GM19395 (cell line): Measurements from ENCODE around the gene CCDC40.
"Not testable (repeated sequence)": the region's sequence is repeated elsewhere in the genome, so short reads cannot be mapped to it uniquely, and the experiment has no call there.

ENCODE experiments used
- ATAC-seq: cut with Tn5 transposase; IDR thresholded peaks from one replicate; pipeline ENCODE4 v1.9.1; 2021; ENCODE audit warnings: mild to moderate bottlenecking, moderate library complexity; ENCODE audit not compliant: unreplicated experiment

CCDC40 gene

DNA sequence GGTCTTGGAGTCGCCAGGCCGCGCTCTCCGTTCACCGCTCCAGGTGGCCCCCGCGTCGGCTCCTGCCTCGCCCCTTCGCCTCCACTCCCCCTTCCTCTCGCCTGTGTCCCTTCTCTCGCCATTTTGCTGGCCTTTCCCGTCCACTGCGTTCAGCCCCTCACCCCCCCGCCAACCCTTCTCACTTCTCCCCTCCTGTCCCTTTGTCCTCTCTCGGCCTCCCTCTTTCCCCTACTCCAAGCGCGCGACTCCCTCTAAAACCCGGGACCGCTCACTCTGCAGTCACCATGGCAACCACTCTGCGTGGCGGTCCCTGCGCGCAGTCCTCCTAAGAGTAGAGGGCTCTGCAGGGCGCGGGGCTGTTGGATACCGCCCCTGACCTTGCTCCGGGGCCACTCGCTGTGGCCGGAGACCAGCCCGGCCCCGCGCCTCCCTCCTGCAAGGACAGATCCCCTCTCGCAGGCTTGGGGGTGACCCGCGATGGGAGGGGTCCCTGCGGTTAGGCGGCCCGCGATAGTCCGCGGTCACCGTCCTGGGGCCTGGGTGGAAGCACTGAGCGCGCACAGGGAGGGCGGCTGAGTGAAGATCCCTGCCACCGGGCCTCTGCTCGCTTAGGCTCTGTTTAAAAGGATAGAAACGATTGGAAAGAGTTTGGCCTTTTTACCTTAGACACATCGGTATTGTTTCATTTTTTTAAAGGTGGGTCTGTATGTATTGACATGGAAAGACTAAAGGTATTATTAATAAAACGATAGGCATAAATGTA is 454 bp downstream of the CCDC40 start:
- ATAC-seq = no peak

DNA sequence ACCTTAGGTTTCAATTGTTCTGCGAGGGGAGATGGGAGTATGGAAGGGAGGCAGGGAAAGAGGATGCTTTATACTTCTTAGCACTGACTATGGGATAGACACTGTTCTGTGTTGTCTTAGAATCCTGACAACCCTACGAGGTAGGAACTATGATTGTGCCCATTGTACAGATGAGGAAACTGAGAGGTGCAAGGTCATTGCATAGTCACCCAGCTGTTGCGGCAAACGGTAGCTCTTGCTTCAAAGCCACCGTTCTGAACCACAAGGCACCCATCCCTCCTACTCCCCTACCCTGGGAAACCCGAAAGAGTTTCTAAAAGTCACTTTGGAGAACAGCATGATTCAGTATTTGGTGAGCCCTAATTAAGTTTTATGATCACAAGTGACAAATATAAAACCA is 7.5 kb downstream of the CCDC40 start:
- ATAC-seq = no peak

DNA sequence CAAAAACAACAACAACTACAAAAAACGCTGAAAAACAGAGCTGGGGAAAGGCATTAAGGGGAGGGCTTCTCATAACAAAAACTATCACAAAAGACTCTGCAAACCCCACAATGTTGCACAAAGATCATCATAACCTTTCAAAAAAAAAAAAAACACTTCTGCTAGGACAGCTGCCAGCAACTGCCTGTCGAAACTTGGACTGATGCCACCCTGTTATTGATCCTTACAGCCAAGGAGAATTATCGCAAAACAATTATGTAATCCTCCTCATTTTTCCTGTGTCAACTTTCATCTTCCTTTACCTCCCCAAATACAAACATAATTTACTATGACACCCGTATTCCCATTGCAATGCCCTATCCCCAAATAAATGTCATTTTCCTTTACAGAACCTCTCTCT is 9.3 kb downstream of the CCDC40 start:
- no peak for ATAC-seq

DNA sequence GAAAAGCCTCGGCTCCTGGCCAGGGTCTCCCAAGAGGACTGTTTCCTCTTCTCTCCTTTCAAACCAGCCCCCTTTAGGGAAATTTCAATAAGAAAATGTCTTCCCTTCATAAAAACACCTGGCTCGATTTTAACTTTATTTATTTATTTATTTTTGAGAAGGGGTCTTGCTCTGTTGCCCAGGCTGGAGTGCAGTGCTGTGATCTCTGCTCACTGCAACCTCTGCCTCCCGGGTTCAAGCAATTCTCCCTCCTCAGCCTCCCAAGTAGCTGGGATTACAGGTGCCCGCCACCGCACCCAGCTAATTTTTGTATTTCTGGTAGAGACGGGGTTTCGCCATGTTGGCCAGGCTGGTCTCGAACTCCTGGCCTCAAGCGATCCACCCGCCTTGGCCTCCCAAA is 10.3 kb downstream of the CCDC40 start:
- not testable (repeated sequence) for ATAC-seq

DNA sequence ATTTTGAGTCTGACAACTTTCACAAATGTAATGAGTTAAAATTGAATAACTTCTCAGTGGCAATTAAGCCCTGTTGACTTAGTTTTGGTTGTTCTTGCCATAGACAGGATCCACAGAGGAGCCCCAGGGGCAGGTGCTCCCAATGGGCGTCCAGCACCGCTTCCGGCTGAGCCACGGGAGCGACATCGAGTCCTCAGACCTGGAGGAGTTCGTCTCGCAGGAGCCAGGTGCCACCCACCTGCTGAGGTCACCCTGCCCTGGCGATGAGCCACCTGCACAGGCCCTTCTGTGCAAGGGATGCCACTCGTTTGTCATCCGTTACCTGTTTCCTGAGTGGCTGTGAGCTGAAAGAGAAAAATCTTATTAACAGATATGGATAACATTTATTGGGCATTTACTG is 10.7 kb downstream of the CCDC40 start:
- no peak for ATAC-seq

DNA sequence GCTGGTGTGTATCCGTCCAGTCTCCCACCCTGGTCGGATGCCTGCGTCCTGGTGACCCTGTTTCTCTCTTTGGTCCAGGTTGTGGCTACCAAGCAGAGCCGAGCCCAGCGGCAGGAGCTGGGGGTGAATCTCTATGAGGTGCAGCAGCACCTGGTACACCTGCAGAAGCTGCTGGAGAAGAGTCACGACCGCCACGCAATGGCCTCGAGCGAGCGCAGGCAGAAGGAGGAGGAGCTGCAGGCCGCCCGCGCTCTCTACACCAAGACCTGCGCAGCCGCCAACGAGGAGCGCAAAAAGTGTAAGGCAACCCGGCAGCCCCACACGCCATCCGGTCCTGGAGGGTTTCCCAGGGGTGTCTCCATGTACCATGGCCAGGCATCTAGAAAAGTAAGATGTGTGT is 13.5 kb downstream of the CCDC40 start:
- ATAC-seq = no peak

DNA sequence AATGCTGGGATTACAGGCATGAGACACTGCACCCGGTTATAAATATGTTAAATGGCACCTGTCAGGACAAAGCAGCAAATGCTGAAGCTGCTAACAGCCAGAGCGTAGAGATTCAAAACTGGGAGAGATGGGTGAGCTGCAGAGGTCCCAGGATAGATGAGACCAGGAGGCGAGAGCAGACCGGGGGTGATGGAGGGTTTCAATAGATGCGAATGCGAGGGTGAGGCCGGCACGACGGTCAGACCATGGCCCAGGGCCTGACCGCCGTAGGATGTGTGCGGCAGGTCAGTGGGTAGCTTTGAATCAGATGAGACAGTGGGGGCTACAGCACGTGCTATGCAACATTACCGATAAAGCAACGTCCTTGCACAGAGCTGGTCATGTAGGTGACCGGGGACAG is 14.3 kb downstream of the CCDC40 start:
- no peak for ATAC-seq

DNA sequence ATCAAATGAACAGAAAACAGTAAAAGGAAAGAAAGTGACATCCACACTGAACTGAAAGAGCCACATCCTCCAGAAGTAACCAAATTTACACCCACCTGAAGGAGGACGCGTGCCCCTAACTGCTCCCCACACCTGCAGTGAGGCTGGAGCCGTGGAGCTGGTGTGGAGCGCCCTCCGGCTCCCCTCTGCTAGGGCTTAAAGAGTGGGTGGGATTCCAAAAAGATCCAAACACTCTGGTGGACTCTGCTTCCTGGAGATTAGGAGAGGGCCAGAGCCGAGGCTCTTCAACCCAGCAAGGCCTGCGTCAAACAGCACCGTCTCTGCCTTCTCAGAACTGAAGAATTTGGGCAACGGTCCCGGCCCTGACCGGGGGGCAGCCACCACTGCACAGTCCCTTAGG is 15.2 kb downstream of the CCDC40 start:
- ATAC-seq = no peak

DNA sequence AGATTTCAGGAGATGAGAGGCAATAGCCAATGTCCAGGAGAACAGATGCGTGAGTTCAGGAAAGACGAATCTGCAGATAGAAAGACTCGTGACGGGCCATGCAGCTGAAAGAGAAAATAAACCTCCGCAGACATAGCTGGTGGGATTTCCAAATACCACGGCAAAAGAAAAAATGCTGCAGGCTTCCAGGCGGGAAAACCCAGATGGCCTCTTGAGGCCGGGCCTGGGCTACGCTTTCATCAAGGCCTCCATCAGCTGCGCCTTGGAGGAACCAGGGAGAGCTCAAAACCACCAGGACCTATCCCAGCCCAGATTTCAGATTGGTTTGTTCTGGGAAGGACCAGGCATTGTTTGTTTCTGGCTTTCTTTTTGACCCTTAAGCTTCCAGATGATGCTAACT is 16.7 kb downstream of the CCDC40 start:
- ATAC-seq = no peak

DNA sequence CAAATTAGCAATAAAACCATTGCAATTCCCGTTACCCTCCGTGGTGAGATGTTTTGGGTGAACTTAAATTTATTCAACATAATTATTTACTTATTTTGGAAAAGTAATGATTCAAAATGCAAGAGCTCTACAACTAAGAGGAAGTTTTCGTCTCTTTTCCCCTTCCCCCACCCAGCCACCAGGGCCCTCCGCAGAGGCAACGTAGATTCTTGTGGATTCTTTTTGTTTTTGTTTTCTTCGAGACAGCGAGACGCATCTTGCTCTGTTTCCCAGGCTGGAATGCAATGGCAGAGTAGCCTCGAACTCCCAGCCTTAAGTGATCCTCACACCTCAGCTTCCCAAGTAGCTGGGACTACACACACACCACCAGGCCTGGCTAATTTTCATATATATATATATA is 19.2 kb downstream of the CCDC40 start:
- ATAC-seq = no peak

DNA sequence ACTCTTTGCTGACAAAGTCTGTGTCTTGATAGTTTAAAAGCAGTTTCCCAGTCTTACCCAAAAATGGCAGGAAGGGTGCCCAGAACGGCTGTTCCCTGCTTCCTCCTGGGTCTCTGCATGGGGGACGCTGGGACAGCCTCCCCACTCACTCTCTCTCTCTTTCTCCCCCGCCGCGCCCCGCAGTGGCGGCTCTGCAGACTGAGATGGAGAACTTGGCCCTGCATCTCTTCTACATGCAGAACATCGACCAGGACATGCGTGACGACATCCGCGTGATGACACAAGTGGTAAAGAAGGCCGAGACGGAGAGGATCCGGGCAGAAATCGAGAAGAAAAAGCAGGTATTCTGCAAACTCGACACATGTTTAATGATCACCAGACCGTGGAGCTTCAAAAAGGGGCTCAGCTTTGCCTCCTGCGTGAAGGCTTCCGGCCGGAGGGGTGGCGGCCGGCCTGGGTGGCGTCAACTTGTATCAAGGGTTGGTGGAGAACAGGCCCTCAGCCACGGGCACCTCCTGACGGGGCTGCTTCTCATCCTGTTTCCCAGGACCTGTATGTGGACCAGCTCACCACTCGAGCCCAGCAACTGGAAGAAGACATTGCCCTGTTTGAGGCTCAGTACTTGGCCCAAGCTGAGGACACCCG is 22.0 kb downstream of the CCDC40 start:
- ATAC-seq = no peak

DNA sequence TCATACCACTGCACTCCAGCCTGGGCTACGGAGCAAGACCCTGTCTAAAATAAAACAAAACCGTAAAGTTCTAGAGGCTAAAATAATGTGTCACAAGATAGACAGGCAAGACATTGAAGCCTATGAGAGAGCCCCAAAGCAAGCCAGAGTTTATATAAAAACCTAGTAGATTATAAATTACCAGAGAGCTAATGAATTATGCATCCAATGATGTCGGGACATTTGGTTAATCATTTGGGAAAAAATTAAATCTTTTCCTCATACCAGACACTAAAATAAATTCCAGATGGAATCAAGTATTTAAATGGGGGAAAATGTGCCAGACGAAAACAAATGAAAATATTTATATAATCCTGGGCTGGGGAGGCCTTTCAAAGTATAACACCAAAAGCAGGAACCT is 24.2 kb downstream of the CCDC40 start:
- ATAC-seq = no peak

DNA sequence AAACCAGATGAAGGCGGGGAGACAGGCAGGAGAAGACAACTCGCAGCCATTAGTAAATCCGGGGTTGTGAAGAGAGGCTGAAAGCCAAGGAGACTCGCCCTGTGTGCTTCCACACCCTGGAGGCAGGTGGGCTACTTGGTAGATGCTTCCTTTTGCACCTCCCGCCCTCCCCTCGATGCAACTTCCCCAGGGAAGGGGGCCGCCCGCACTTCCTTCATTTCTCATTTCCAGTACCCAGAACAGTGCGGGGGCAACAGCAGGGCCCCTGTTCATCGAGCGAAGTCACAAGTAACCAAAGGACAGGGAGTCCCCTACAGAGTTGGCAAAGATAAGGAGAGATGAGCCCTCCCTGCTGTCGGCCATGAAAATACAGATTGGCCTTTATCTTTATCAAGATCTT is 25.0 kb downstream of the CCDC40 start:
- no peak for ATAC-seq

DNA sequence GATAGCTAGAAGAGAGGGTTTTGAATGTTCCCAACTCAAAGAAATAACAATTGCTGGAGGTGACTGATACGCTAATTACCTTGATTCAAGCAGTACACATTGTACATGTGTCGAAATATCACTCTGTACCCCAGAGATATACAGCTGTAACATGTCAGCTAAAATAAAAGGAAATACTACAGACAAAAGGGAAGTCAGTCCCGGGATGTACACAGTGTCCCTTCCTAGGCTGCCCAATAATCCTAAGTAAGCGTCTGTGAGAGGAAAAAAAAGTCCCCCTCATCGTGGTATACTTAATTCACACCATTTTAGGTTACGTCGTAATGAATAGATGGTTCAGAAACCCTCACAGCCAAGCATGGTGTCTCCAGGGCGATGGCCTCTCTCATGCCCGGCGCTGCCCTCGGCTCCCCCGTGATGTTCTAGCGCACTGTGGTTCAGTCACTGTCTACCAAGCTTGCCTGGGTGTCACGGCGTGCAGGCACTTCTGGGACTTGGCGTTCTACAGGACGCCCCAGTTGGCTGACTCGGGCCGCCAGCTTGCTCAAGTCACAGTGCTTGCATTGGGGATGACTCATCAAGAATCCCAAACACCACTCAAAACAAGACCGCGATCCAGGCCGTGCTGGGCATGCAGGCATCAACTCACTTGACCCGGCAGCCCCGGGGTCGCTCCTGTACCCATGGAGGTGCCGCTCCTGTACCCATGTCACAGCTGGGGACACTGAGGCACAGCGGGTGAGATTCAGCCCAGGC is 27.6 kb downstream of the CCDC40 start:
- no peak for ATAC-seq

DNA sequence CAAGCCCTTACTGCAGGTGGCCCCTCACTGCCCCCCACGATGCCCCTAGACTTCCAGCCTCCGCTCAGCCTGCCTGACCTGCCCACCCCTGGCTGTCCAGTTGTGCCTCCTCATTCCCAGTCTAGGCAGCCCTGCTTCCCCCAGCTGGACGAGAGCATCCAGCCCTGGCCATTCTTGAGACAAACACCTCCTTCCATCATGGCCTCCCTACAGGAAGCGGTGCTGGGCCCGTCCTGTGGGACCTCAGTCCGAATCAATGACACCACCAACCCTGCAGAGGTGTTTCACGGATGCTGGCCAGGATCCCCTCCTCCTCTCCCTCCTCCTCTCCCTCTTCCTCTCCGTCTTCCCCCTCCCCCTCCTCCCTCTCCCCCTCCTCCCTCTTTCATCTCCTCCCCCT is 28.3 kb downstream of the CCDC40 start:
- ATAC-seq = no peak

DNA sequence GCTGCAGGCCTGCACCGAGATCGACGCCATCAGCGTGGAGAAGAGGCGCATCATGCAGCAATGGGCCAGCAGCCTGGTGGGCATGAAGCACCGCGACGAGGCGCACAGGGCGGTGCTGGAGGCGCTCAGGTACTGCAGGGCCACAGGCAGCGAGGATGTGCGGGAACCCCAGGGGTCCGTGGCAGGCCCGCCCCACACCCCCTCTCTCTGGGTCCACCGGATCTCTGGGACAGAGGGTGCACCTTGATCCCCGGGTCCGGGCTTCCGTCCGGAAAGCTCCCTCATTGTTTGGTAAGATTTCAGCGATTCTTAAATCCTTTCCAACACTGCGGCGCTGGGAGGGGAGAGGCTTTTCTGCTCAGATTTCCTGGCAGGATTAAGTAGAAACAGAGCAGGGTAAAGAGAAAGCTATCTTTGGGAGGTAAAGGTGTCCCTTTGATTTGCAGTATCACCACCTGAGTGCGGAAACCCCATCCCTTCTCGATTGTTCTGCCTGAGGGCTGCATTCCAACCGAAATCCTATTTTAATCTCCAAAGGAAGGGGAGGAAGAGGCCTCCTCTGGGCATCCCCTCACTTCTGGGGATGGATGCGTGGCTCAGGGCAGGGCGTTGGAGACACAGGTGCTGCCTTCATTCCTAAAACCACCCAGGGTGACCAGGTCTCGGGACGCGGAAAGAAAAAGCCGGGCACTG is 29.2 kb downstream of the CCDC40 start:
- no peak for ATAC-seq

DNA sequence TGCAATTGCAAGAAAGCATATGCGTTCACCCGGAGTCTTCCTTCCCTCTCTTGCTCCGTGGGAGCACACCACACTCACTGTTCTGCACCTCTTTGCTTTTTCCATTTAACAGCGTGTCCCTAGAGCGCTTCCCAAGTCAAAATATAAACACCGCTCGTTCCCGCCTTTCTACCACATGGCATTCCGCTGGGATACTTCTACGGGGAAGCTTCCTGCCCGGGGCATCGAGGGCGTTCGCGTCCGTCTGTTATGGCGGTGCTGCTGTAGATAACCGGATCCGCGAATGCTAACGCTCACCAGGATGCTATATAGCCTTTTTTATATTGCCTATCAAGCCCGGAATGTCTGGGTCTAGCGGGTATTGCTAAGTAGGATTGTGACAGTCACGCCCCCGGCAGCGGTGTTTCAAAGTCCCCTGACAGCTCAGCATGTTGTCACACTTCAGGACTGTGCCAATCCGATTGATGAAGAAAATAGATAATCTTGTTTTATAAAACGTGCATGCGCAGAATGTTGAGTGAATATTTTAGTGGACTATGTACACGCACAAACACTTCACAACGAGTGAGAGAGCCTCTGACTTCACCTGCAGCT is 31.0 kb downstream of the CCDC40 start:
- no peak for ATAC-seq

DNA sequence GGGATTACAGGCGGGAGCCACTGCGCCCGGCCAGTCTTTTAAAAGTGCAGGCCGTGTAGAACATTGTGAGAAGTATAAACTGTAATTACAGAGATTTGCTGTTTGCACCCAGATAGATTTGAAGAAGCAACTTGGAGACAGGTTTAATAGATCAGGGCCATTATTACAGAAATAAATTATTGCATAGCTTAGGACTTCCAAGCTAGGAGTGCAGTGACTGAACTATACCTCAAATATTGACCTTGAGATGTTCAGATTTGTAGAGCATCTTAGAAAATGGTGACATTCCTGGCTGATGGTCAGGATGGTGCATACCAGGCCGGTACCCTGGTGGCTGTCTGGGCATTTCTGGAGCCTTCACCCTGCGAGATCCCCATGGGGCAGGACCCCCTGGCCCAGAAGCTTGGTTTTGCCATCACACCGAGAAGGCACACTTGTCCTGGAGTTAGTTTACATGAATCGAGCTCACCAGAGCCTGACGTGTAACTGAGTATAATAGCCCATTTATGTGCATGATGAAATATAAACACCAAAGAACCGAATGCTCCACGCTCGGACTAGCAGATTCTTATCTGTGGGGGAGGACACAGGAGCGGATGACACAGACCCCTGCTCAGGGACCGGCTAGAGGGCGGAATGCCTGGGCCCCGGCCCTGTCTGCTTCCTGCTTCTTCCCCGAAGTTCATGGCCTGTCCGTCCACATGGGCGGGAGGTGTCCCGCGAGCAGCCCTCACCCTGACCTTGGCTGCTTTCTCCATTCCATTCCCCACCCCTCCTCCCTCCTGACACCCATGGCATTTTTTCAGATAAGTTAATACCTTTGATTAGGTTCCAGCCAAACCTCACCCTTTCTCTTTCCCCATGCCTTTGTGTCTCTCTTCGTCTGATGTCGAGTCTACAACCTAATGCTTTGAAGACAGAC is 32.1 kb downstream of the CCDC40 start:
- no peak for ATAC-seq

DNA sequence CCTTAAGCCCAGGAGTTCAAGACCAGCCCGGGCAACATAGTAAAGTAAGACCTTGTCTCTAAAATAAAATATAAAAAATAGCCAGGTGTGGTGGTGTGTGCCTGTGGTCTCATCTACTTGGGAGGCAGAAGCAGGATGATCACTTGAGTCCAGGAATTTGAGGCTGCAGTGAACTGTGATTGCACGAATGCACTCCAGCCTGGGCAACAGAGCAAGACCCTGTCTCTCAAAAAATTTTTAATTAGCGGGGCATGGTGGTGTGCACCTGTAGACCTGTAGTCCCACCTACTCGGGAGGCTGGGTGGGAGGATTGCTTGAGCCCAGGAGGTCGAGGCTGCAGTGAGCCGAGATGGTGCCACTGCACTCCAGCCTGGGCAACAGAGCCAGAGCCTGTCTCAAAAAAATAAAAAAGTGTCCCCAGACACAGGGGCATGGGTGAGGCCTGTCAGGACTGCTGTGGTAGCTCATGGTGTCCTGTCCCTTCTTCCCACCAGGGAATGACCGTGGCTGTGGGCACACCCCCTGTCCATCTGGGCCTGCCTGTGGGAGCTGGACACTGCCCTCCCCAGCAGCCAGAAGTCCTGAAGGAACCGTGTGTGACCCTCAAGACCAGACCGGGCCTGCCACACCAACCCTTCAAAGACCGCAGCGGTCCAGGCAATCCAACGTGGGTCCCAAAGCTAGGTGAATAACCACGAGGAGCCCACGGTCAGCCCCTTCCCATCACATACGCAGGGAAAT is 34.1 kb downstream of the CCDC40 start:
- no peak for ATAC-seq
